ENCODE measurements around the gene ALDOA.
A peak's percentile ranks its signal among the peaks of the same experiment; 100 is the strongest.

The ALDOA gene

DNA sequence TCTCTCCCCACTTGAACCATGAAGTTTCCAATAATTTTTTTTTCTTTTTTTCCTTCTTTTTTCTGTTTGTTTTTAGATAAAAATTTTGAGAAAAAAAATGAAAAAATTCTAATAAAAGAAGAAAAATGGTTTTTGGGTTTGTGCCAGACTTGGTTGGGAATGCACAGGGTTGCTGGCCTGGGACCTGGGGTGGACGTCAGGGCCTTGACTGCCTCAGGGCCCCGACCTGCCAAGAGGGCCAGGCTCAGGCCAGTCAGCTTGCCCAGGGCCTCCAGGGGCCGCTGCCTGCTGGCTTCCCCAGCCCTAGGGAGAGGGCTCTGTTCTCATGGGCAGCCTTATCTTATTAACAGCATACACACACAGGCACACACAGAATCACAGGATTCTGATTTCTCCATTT, 19.7 kb downstream of the ALDOA start:
- Histone ChIP-seq H3K9ac (ENCODE audit: low read length) (peak overlapping the region; percentile 69), H3K27ac (ENCODE audit: low read depth, low read length) (peak overlapping the region; percentile 80; the same call in 1 of the 2 replicates), H3K27me3 (ENCODE audit: control insufficient read depth, insufficient read depth, low read length) (no peaks in the 10 kb centered on the region), H3K4me3 (ENCODE audit: low read depth, low read length) (no peak overlapping the region), H3K9me3 (ENCODE audit: control insufficient read depth, insufficient read depth, low read depth, low read length) (no peaks in the 10 kb centered on the region), H3K4me1 (ENCODE audit: control insufficient read depth, insufficient read depth, low read length) (peaks cover 15% of the 10 kb centered on the region; the same call in 1 of the 2 replicates), H3K36me3 (ENCODE audit: control insufficient read depth, insufficient read depth, low read length) (peaks cover 53% of the 10 kb centered on the region)

DNA sequence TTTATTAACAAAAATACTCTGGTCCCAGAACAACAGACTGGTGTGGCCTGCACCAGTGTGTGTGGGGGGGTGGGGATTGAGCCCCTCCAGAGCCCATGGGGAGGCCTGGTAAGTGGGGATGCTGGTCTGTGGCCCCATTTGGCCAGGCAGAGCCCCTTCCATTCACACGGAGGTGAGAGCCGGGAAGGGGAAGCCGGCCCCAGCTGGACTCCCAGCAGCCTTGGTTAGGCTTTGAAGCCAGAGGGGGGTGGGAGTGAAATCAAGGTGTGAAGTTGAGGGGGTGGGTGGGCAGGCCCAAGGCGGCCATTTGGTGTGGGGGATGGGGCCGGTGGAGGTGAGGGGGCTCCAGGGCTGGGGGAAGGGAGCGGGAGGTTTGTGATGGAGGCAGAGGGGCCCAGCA, 20.3 kb downstream of the ALDOA start:
- peak overlapping the region; percentile 69 for H3K9ac ChIP-seq (ENCODE audit: low read length)
- H3K27me3 ChIP-seq (ENCODE audit: control insufficient read depth, insufficient read depth, low read length): no peaks in the 10 kb centered on the region
- H3K9me3 ChIP-seq (ENCODE audit: control insufficient read depth, insufficient read depth, low read depth, low read length): no peaks in the 10 kb centered on the region
- no peak overlapping the region for H3K4me3 ChIP-seq (ENCODE audit: low read depth, low read length)
- peaks cover 49% of the 10 kb centered on the region for H3K36me3 ChIP-seq (ENCODE audit: control insufficient read depth, insufficient read depth, low read length)
- peaks cover 21% of the 10 kb centered on the region; the same call in 1 of the 2 replicates for H3K4me1 ChIP-seq (ENCODE audit: control insufficient read depth, insufficient read depth, low read length)
- H3K27ac ChIP-seq (ENCODE audit: low read depth, low read length): peak overlapping the region; percentile 80; the same call in 1 of the 2 replicates

DNA sequence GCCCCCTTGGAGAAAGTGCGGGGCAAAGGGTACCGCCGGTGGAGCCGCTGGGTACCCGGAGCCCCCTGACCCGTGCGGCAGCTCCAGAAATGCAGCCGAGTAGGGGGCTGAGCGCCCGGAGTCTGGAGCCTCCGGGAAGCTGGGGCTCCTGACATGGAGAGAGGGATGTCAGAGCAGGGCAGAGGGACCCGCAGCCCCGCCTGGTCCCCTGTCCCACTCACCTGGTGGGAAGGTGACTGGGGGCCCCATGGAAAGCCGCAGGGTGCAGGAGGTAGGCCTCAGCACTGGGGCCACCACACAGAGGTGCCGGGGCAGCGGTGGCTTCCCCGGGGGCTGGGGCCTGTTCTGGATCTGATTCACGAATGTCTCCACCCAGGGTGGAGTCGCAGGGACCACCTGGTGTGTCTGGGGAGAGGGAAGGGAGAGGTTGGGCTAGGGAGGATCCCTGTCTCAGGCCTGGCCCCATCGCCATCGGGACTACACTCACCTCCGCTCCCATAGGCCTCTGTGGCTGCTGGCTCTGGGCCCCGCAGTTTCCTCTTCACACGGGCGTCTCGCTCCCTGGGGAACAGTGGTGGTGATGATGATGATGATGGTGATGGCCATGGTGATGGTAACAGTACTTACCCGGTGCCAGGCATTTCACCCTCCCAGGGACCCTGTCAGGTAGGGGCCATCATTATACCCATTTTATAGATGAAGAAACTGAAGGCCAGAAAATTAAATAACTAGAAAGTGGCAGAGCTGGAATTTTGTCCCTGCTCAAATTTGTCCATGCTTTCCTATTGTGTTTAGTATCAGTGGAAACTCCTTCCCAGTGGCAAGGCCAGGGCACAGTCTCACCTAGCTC, 21.0 kb downstream of the ALDOA start:
- H3K4me1 ChIP-seq (ENCODE audit: control insufficient read depth, insufficient read depth, low read length): peaks cover 24% of the 10 kb centered on the region; the same call in 1 of the 2 replicates
- H3K9ac ChIP-seq (ENCODE audit: low read length): peak overlapping the region; percentile 23
- H3K36me3 ChIP-seq (ENCODE audit: control insufficient read depth, insufficient read depth, low read length): peaks cover 42% of the 10 kb centered on the region
- peak overlapping the region; percentile 74; the same call in 1 of the 2 replicates for H3K27ac ChIP-seq (ENCODE audit: low read depth, low read length)
- H3K4me3 ChIP-seq (ENCODE audit: low read depth, low read length): no peak overlapping the region
- no peaks in the 10 kb centered on the region for H3K27me3 ChIP-seq (ENCODE audit: control insufficient read depth, insufficient read depth, low read length)
- no peaks in the 10 kb centered on the region for H3K9me3 ChIP-seq (ENCODE audit: control insufficient read depth, insufficient read depth, low read depth, low read length)

DNA sequence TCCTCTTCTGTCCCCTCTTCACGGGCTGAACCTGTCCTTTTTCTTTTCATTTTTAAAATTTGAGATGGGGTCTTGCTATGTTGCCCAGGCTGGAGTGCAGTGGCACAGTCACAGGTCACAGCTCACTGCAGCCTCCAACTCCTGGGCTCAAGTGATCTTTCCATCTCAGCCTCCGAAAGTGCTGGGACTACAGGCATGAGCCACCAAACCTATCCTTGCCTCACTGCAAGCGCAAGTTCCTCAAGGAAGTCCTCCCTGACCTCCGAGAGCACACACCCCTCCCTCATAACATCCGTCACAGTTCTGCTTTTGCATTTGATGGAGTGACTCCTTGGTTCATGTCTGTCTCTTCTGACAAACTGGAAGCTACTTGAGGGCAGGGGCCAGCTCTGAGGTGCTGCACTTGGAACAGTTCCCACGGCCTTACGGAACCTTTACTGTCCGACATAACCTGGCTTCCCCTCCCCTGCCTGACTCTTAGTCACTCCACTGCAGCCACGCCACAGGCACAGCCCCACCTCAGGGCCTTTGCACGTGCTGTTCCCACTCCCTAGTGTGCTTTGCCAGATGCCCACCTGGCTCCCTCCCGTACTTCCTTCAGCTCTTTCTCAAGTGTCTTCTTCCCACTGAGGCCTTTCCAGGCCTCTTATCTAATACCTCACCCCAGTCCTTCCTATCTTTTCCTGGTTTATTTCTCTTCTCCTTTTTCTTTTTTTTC, 21.8 kb downstream of the ALDOA start:
- H3K36me3 ChIP-seq (ENCODE audit: control insufficient read depth, insufficient read depth, low read length): peaks cover 38% of the 10 kb centered on the region
- H3K4me3 ChIP-seq (ENCODE audit: low read depth, low read length): no peak overlapping the region
- peaks cover 27% of the 10 kb centered on the region for H3K4me1 ChIP-seq (ENCODE audit: control insufficient read depth, insufficient read depth, low read length)
- H3K27me3 ChIP-seq (ENCODE audit: control insufficient read depth, insufficient read depth, low read length): no peaks in the 10 kb centered on the region
- H3K27ac ChIP-seq (ENCODE audit: low read depth, low read length): no peak overlapping the region
- no peak overlapping the region for H3K9ac ChIP-seq (ENCODE audit: low read length)
- H3K9me3 ChIP-seq (ENCODE audit: control insufficient read depth, insufficient read depth, low read depth, low read length): no peaks in the 10 kb centered on the region

DNA sequence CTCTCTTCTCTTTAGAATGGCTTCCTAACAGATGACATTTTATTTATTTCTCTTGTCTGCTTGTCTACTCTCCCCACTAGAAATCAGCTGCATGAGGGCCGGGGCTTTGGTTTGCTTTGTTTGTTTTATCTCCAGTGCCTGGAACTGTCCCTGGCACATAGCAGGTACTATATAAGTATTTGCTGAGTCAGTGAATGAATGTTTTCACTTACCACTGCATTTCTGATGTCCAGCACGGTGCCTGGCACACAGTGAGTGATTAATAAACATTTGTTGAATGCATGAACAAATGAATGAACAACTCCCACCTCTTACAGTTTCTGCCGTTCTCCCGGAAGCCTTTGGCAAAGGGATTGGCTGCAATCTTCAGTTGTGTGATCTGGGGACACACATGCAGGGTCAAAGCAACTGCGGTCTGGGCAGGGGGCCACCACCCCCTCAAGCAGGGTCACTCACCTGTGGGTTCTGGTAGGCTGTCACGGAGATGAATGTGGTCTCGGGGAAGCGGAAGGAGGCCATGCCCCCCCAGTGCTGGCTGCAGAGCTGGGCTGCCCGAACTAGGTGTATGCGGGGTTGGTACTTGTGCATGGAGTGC, 22.8 kb downstream of the ALDOA start:
- no peaks in the 10 kb centered on the region for H3K9me3 ChIP-seq (ENCODE audit: control insufficient read depth, insufficient read depth, low read depth, low read length)
- H3K27ac ChIP-seq (ENCODE audit: low read depth, low read length): no peak overlapping the region
- peaks cover 31% of the 10 kb centered on the region for H3K4me1 ChIP-seq (ENCODE audit: control insufficient read depth, insufficient read depth, low read length)
- H3K9ac ChIP-seq (ENCODE audit: low read length): no peak overlapping the region
- no peak overlapping the region for H3K4me3 ChIP-seq (ENCODE audit: low read depth, low read length)
- no peaks in the 10 kb centered on the region for H3K27me3 ChIP-seq (ENCODE audit: control insufficient read depth, insufficient read depth, low read length)
- peaks cover 28% of the 10 kb centered on the region for H3K36me3 ChIP-seq (ENCODE audit: control insufficient read depth, insufficient read depth, low read length)

DNA sequence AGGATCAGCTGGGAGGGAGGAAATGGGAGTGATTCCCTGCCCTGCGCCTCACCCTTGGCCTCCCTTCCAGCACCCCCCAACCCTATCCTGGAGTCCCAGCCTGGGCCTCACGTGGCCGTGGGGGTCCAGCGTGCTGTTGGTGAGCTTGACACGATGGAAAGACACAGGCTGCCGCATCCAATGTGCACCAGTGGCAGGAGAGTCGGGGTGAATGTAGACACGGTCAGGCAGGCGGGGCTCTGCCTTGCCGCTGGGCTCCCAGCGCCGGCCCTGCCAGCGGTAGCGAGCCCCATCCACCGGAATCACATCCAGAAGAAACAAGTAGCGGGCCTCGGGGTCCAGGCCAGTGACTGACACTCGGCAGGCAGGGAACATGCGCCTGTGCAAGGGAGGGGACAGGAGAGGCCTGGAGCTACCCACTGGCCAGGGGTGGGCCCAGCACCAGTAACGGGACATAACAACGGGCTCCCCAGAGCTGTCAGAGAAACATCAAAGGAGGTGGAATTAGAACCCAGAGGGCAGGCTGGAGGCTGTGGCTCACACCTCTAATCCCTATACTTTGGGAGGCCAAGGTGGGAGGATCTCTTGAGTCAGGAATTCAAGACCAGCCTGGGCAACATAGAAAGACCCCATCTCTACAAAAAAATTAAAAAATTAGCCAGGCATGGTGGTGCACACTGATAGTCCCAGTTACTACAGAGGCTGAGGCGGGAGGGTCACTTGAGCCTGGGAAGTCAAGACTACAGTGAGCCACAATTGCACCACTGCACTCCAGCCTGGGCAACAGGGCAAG, 23.5 kb downstream of the ALDOA start:
- Histone ChIP-seq H3K36me3 (ENCODE audit: control insufficient read depth, insufficient read depth, low read length) (peaks cover 21% of the 10 kb centered on the region), H3K27ac (ENCODE audit: low read depth, low read length) (no peak overlapping the region), H3K9me3 (ENCODE audit: control insufficient read depth, insufficient read depth, low read depth, low read length) (no peaks in the 10 kb centered on the region), H3K4me3 (ENCODE audit: low read depth, low read length) (no peak overlapping the region), H3K9ac (ENCODE audit: low read length) (no peak overlapping the region), H3K27me3 (ENCODE audit: control insufficient read depth, insufficient read depth, low read length) (no peaks in the 10 kb centered on the region), H3K4me1 (ENCODE audit: control insufficient read depth, insufficient read depth, low read length) (peaks cover 31% of the 10 kb centered on the region)

DNA sequence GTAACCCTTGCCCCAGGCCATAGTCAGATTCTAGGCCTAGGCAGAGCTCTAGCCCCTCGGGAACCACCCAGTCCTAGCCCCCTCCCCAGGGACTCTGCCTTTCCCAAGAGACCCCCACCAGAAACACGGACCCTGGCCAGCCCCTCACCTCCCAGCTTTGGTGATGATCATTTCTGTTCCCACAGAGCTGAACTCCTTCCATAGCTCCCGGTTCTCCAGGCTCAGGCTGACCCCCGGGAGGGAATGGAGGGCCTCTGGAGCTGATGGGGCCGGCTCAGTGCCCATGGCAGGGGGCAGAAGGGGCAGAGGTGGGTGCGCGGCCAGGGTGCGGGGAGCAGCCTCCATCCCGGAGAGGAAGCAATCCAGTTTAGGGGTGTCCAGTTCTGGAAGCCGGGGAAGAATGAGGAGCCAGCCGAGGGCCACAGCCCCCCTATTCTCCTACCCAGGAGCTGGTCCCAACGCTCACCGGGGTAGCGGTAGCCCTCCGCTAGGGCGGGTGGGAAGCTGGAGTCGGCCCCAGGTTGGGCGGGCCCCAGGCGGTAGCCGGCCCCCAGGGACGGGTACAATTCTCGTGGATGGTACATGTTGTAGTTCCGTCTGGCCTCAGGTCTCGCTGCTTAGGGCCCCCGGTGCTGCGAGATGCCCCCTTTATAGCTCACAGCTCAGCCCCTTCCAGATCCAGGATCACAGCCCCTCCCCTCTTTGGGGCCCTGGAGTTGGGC, 25.2 kb downstream of the ALDOA start:
- no peak overlapping the region for H3K27ac ChIP-seq (ENCODE audit: low read depth, low read length)

DNA sequence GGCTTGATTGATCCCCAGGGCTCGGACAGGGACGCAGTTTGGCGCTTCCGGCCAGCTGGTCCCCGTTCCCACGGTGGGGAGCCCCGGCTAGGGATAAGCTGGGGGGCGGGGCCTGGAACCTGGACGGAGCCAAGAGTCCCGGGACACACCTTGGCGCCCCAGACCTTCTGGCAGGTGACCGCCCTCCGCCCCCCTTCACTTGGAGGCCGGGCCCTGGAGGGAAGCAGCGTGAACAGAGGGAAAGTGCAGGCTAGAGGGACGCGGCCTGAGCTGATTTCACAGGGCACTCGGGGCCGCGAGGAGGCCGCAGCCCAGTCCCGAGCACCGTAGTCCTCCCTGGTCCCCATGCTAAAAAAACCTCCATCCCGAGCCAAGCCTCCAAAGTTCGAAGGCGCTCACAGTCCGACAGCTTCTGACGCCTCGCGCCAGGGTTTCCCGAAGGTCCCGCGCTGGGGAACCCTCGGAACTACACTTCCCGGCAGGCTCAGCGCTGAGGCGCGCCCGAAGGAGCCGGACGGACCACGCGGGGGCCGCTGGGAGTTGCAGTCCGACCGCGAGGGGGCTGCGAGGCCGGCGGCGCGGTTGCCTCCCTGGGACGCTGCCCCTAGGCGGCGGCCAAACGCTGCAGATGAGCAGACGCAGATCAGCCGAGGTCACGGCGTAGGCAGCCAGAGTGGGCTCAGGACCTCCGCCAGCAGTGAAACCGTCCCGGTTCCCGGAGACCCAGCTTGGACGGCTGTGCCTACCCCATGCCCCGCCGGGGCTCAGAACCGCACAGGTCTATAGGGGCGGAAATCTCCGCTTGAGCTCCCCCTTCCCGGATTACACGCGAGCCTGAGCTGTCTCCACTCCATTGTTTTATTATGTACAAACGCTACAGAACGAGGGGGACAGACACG, 26.2 kb downstream of the ALDOA start, which contains the start of gene TBX6:
TSS of gene TBX6 (minus strand) at position 451 of the 899 bp plus-strand sequence. CDS start 731 bp downstream, outside the sequence.
- Histone ChIP-seq H3K4me3 (ENCODE audit: low read depth, low read length) (peak within 1 kb of the TSS; percentile 72), H3K9me3 (ENCODE audit: control insufficient read depth, insufficient read depth, low read depth, low read length) (peaks cover 4% of the 10 kb centered on the region; the same call in 1 of the 2 replicates), H3K27me3 (ENCODE audit: control insufficient read depth, insufficient read depth, low read length) (no peaks in the 10 kb centered on the region), H3K27ac (ENCODE audit: low read depth, low read length) (no peak within 1 kb of the TSS; the same call in 1 of the 2 replicates), H3K36me3 (ENCODE audit: control insufficient read depth, insufficient read depth, low read length) (peaks cover 6% of the 10 kb centered on the region), H3K9ac (ENCODE audit: low read length) (peak within 1 kb of the TSS; percentile 80), H3K4me1 (ENCODE audit: control insufficient read depth, insufficient read depth, low read length) (peaks cover 36% of the 10 kb centered on the region)

More for the DNA sequence above, 25.2 kb downstream of the ALDOA start:
- Histone ChIP-seq H3K4me3 (ENCODE audit: low read depth, low read length) (peak overlapping the region; percentile 72), H3K36me3 (ENCODE audit: control insufficient read depth, insufficient read depth, low read length) (peaks cover 9% of the 10 kb centered on the region), H3K9me3 (ENCODE audit: control insufficient read depth, insufficient read depth, low read depth, low read length) (no peaks in the 10 kb centered on the region), H3K27me3 (ENCODE audit: control insufficient read depth, insufficient read depth, low read length) (no peaks in the 10 kb centered on the region), H3K4me1 (ENCODE audit: control insufficient read depth, insufficient read depth, low read length) (peaks cover 33% of the 10 kb centered on the region), H3K9ac (ENCODE audit: low read length) (peak overlapping the region; percentile 58)

DNA sequence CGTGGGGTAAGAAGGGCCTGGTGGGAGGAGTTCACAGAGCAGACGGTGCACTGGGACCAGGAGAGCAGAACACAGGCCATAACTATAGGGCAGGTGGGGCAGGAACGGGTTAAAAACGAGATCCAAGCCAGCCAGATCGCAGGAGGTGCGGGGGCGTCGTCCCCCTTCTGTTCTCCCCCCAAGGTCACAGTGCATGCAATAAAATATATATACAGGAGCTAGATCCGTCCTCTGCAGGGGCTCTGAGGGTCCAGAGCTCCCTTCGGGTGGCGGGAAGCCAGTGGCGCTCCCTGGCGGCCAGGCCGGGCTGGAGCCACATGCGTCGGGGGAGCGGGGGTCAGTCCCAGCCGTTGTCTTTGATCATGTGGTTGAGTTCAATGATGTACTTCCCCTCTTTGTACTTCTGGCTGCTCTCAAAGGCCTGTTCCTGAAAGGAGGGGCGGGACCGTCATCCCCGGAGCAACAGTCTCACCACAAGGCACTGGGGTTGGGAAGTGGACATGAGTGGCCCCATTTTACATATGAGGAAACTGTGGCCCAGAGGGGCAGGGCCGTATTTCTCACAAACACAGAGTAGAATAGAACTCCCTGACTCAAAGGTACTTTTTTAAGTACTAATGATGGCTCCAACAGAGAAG, 26.9 kb downstream of the ALDOA start:
- Histone ChIP-seq H3K4me1 (ENCODE audit: control insufficient read depth, insufficient read depth, low read length) (peaks cover 36% of the 10 kb centered on the region), H3K36me3 (ENCODE audit: control insufficient read depth, insufficient read depth, low read length) (peaks cover 6% of the 10 kb centered on the region; the same call in 1 of the 2 replicates), H3K4me3 (ENCODE audit: low read depth, low read length) (peak overlapping the region; percentile 72), H3K27ac (ENCODE audit: low read depth, low read length) (no peak overlapping the region; the same call in 1 of the 2 replicates), H3K9me3 (ENCODE audit: control insufficient read depth, insufficient read depth, low read depth, low read length) (peaks cover 11% of the 10 kb centered on the region), H3K9ac (ENCODE audit: low read length) (peak overlapping the region; percentile 80), H3K27me3 (ENCODE audit: control insufficient read depth, insufficient read depth, low read length) (no peaks in the 10 kb centered on the region)
